GM19372 (cell line): ENCODE data around the gene KRTAP3-1.
"Not testable (repeated sequence)": the region's sequence is repeated elsewhere in the genome, so short reads cannot be mapped to it uniquely, and the experiment has no call there.

ENCODE experiments used
- ATAC-seq: cut with Tn5 transposase; IDR thresholded peaks from one replicate; pipeline ENCODE4 v1.9.1; 2021; ENCODE audit warnings: mild to moderate bottlenecking, low read depth, moderate library complexity; ENCODE audit not compliant: unreplicated experiment

KRTAP3-1 gene

GRCh38 chr17:41016578-41017215, 7.8 kb upstream of the KRTAP3-1 start:
- ATAC-seq, result no peak

GRCh38 chr17:41015454-41015853, 6.5 kb upstream of the KRTAP3-1 start:
- ATAC-seq, result no peak

- no peak for ATAC-seq
These were observed 4.7 kb upstream of the KRTAP3-1 start for GRCh38 chr17:41013606-41014005.

- no peak for ATAC-seq
These were observed 4.3 kb upstream of the KRTAP3-1 start for GRCh38 chr17:41013181-41013580.

- no peak for ATAC-seq
These were observed 3.6 kb upstream of the KRTAP3-1 start for GRCh38 chr17:41012326-41013120.

- no peak for ATAC-seq
These were observed 1.5 kb upstream of the KRTAP3-1 start for GRCh38 chr17:41010441-41010840.

- ATAC-seq, result no peak
These were observed 1.0 kb upstream of the KRTAP3-1 start for GRCh38 chr17:41009936-41010335.

DNA sequence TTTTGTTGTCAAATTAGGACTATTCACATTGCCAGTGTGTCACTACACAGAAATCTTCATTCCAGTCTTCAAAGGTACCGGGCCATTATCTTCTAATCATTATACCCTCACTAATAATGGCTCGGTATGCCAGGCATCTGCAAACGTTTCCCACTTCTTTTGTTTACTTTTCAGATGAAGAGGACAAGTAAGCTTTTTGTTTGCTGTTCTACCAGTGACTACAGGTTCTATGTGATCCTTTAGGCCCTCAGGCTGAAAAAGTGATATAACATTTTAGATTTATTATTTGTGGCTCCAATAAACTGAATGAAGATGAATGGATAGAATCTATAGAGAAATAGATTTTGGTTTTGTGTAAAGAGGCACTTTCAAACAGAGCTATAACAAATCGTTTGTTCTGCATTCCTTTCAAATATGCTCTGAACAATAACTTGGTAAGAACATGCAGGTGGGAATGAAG, 403 bp upstream of the KRTAP3-1 start:
- no peak for ATAC-seq

DNA sequence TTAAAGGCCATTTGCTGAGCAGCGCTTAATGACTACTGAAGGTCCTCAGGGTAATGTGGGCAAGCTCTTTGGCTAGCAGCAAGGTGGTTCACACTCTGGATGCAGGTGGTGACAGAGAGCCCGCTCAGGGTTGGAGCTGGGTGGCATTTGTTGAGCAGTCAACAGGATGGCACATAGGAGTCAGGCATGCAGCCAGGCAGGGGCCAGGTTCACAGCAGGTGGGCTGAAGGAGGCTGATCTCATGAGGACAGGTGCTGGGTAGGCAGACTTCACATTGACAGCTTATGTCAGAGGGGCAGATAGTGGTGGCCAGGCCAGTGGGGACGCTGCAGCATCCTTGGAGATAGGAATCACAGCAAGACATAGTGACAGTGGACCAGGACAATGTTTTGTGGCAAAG, 4.5 kb downstream of the KRTAP3-1 start:
- no peak for ATAC-seq

DNA sequence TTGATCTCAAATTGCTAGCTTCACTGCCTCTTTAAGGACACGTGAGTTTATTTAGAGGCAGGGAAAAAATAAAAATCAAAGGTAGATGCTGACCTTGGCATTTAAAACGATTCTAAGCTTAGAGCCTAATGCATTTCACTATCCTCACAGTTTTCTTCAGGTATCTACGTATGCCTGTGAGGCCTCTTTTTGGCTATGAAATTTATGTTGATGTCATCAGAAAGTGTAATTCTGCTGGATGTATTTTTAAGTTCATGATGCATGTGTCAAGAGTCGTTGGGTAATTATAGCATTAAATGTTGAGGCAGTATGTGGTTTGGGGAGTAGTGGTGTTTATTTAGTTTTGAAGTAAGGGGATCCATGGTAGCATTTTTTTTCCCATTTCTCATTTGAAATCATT, 5.0 kb downstream of the KRTAP3-1 start:
- ATAC-seq, result no peak

GRCh38 chr17:41002814-41003213, 6.1 kb downstream of the KRTAP3-1 start:
- ATAC-seq, result no peak

GRCh38 chr17:41001795-41002194, 7.1 kb downstream of the KRTAP3-1 start:
- no peak for ATAC-seq

GRCh38 chr17:40999563-40999962, 9.4 kb downstream of the KRTAP3-1 start, which contains the start of gene KRTAP3-2:
TSS of gene KRTAP3-2 (minus strand) at chr17:40999906. CDS start at chr17:40999853, 53 bp downstream.
- ATAC-seq, result not testable (repeated sequence)

- ATAC-seq, result no peak
These were observed 11.6 kb downstream of the KRTAP3-1 start for GRCh38 chr17:40997361-40997760.

GRCh38 chr17:40996829-40997228, 12.1 kb downstream of the KRTAP3-1 start:
- ATAC-seq, result no peak

GRCh38 chr17:40995116-40995515, 13.8 kb downstream of the KRTAP3-1 start:
- ATAC-seq, result no peak

GRCh38 chr17:40993839-40994238, 15.1 kb downstream of the KRTAP3-1 start, which contains the start of gene KRTAP3-3:
TSS of gene KRTAP3-3 (minus strand) at chr17:40994164. CDS start at chr17:40994097, 67 bp downstream.
- ATAC-seq, result no peak

DNA sequence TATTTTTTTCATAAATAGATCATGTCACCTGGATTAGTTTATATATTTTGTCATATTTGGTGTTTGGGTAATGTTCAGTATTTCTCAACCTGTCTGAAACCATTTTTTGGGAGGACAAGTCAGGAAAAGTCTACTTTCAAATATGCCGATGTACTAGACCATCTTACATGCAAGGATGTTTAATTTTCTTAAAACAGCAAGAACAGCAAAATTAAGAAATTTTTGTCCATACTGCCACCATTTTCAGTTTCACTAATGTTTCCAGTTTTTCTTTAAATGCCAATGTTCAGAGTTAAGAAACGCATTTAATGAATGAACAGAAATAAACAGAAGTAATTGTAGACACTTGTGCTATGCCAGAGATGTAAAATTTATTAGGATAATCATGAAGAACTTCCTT, 15.8 kb downstream of the KRTAP3-1 start:
- no peak for ATAC-seq

DNA sequence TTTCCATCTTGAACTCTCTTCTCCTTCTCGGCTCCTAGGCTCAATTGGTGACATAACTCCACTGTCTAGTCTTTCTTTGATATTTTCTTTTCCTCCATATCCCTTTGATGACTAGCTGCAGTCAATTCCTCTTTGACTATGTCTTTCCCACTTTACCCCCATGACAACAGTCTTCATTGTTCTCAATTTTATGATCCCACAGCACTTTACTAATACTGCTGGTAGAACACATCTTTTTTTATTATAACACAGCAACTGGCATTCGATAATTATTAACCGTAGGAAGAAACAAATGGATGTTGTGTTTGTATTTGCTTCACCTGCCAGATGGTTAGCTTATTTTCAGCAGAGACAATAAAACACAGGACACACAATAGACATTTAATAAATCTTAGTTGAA, 16.3 kb downstream of the KRTAP3-1 start:
- no peak for ATAC-seq

DNA sequence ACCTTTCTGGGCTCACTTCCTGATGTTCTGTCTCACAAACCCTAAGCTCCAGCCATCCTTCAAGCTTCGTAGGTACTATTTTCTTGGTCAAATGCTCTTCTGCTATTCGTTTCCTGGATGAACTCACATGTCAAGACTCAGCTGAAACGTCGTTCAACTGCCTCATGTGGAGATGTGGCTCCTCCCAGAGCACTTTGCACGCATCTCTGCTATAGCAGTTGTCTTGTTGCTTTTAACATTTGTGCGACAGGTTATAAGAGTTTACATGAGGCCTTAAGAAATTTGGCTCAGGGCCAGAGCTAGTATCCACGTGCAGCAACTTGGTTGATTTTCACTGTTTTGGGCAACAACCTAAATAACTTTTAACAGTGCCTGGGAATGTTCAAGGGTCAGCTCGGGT, 22.0 kb downstream of the KRTAP3-1 start:
- no peak for ATAC-seq

GRCh38 chr17:40984226-40984625, 24.7 kb downstream of the KRTAP3-1 start, which contains the start of gene KRT40:
TSS of gene KRT40 (minus strand) at chr17:40984326. CDS start at chr17:40984273, 53 bp downstream.
- no peak for ATAC-seq

GRCh38 chr17:40981115-40981514, 27.8 kb downstream of the KRTAP3-1 start:
- no peak for ATAC-seq
